Measurements from ENCODE around the gene KRR1. TPM values are rescaled to one million over a fixed set of nuclear protein-coding genes. Genes with fewer than 3 reads are reported as not detected.
"Not testable (repeated sequence)": the region's sequence is repeated elsewhere in the genome, so short reads cannot be mapped to it uniquely, and the experiment has no call there.

The KRR1 gene
- polyA plus RNA-seq, 1 donor: 43.8 TPM

- no peak overlapping the region for H3K27ac ChIP-seq (ENCODE audit: low read length)
- no peaks in the 10 kb centered on the region for H3K9me3 ChIP-seq (ENCODE audit: control insufficient read depth, low read depth, low read length)
- no peak overlapping the region for H3K4me3 ChIP-seq (ENCODE audit: low read length)
- no peaks in the 10 kb centered on the region for H3K27me3 ChIP-seq (ENCODE audit: control insufficient read depth, insufficient read depth, low read length)
- no peaks in the 10 kb centered on the region for H3K36me3 ChIP-seq (ENCODE audit: control insufficient read depth, insufficient read depth, low read length)
- peak in 1 of 2 donors; percentile 8 for DNase-seq
- WGBS (ENCODE audit: insufficient coverage, low lambda C conversion rate): no CpG with 5 or more reads among the region's 2 CpGs
- H3K4me1 ChIP-seq (ENCODE audit: control insufficient read depth, insufficient read depth, low read length): no peaks in the 10 kb centered on the region
Observed at GRCh38 chr12:75479963-75480461, 31.4 kb downstream of the KRR1 start.

GRCh38 chr12:75478116-75478794, 33.2 kb downstream of the KRR1 start:
- DNase-seq: no peak
- no peak overlapping the region for H3K27ac ChIP-seq (ENCODE audit: low read length)
- no peak overlapping the region for H3K4me3 ChIP-seq (ENCODE audit: low read length)
- no peaks in the 10 kb centered on the region for H3K4me1 ChIP-seq (ENCODE audit: control insufficient read depth, insufficient read depth, low read length)
- H3K36me3 ChIP-seq (ENCODE audit: control insufficient read depth, insufficient read depth, low read length): no peaks in the 10 kb centered on the region
- H3K27me3 ChIP-seq (ENCODE audit: control insufficient read depth, insufficient read depth, low read length): no peaks in the 10 kb centered on the region
- no peaks in the 10 kb centered on the region for H3K9me3 ChIP-seq (ENCODE audit: control insufficient read depth, low read depth, low read length)
- WGBS (ENCODE audit: insufficient coverage, low lambda C conversion rate): 75% methylated on average over 1 of the region's 5 CpGs

- Histone ChIP-seq H3K4me1 (ENCODE audit: control insufficient read depth, insufficient read depth, low read length) (no peaks in the 10 kb centered on the region), H3K27ac (ENCODE audit: low read length) (no peak overlapping the region), H3K4me3 (ENCODE audit: low read length) (no peak overlapping the region), H3K36me3 (ENCODE audit: control insufficient read depth, insufficient read depth, low read length) (no peaks in the 10 kb centered on the region), H3K9me3 (ENCODE audit: control insufficient read depth, low read depth, low read length) (no peaks in the 10 kb centered on the region), H3K27me3 (ENCODE audit: control insufficient read depth, insufficient read depth, low read length) (no peaks in the 10 kb centered on the region)
- no CpG with 5 or more reads among the region's 2 CpGs for WGBS (ENCODE audit: insufficient coverage, low lambda C conversion rate)
- DNase-seq: no peak
Observed at GRCh38 chr12:75477137-75477536, 34.3 kb downstream of the KRR1 start.

- DNase-seq: no peak
- Histone ChIP-seq H3K4me1 (ENCODE audit: control insufficient read depth, insufficient read depth, low read length) (no peaks in the 10 kb centered on the region), H3K27ac (ENCODE audit: low read length) (no peak overlapping the region), H3K36me3 (ENCODE audit: control insufficient read depth, insufficient read depth, low read length) (no peaks in the 10 kb centered on the region), H3K4me3 (ENCODE audit: low read length) (no peak overlapping the region), H3K9me3 (ENCODE audit: control insufficient read depth, low read depth, low read length) (no peaks in the 10 kb centered on the region), H3K27me3 (ENCODE audit: control insufficient read depth, insufficient read depth, low read length) (no peaks in the 10 kb centered on the region)
- no CpG with 5 or more reads among the region's 1 CpG for WGBS (ENCODE audit: insufficient coverage, low lambda C conversion rate)
Observed at GRCh38 chr12:75476071-75476470, 35.3 kb downstream of the KRR1 start.

GRCh38 chr12:75474116-75474515, 37.3 kb downstream of the KRR1 start:
- 83% methylated on average over 1 of the region's 2 CpGs for WGBS (ENCODE audit: insufficient coverage, low lambda C conversion rate)
- Histone ChIP-seq H3K27me3 (ENCODE audit: control insufficient read depth, insufficient read depth, low read length) (no peaks in the 10 kb centered on the region), H3K27ac (ENCODE audit: low read length) (no peak overlapping the region), H3K4me1 (ENCODE audit: control insufficient read depth, insufficient read depth, low read length) (no peaks in the 10 kb centered on the region), H3K9me3 (ENCODE audit: control insufficient read depth, low read depth, low read length) (no peaks in the 10 kb centered on the region), H3K36me3 (ENCODE audit: control insufficient read depth, insufficient read depth, low read length) (no peaks in the 10 kb centered on the region), H3K4me3 (ENCODE audit: low read length) (no peak overlapping the region)
- DNase-seq: no peak

- Histone ChIP-seq H3K27me3 (ENCODE audit: control insufficient read depth, insufficient read depth, low read length) (no peaks in the 10 kb centered on the region), H3K36me3 (ENCODE audit: control insufficient read depth, insufficient read depth, low read length) (no peaks in the 10 kb centered on the region), H3K27ac (ENCODE audit: low read length) (no peak overlapping the region), H3K9me3 (ENCODE audit: control insufficient read depth, low read depth, low read length) (no peaks in the 10 kb centered on the region), H3K4me1 (ENCODE audit: control insufficient read depth, insufficient read depth, low read length) (no peaks in the 10 kb centered on the region), H3K4me3 (ENCODE audit: low read length) (no peak overlapping the region)
- 91% methylated on average over 1 of the region's 6 CpGs for WGBS (ENCODE audit: insufficient coverage, low lambda C conversion rate)
- DNase-seq: no peak
Observed at GRCh38 chr12:75471902-75472890, 39.2 kb downstream of the KRR1 start.

- no peak for DNase-seq
- Histone ChIP-seq H3K4me1 (ENCODE audit: control insufficient read depth, insufficient read depth, low read length) (no peaks in the 10 kb centered on the region), H3K27ac (ENCODE audit: low read length) (no peak overlapping the region), H3K27me3 (ENCODE audit: control insufficient read depth, insufficient read depth, low read length) (no peaks in the 10 kb centered on the region), H3K9me3 (ENCODE audit: control insufficient read depth, low read depth, low read length) (no peaks in the 10 kb centered on the region), H3K4me3 (ENCODE audit: low read length) (no peak overlapping the region), H3K36me3 (ENCODE audit: control insufficient read depth, insufficient read depth, low read length) (no peaks in the 10 kb centered on the region)
Observed at GRCh38 chr12:75460204-75460603, 51.2 kb downstream of the KRR1 start.

GRCh38 chr12:75459755-75460154, 51.7 kb downstream of the KRR1 start:
- no CpG with 5 or more reads among the region's 3 CpGs for WGBS (ENCODE audit: insufficient coverage, low lambda C conversion rate)
- no peaks in the 10 kb centered on the region for H3K9me3 ChIP-seq (ENCODE audit: control insufficient read depth, low read depth, low read length)
- no peak overlapping the region for H3K4me3 ChIP-seq (ENCODE audit: low read length)
- H3K4me1 ChIP-seq (ENCODE audit: control insufficient read depth, insufficient read depth, low read length): no peaks in the 10 kb centered on the region
- H3K36me3 ChIP-seq (ENCODE audit: control insufficient read depth, insufficient read depth, low read length): no peaks in the 10 kb centered on the region
- H3K27ac ChIP-seq (ENCODE audit: low read length): no peak overlapping the region
- DNase-seq: no peak
- no peaks in the 10 kb centered on the region for H3K27me3 ChIP-seq (ENCODE audit: control insufficient read depth, insufficient read depth, low read length)

- not testable (repeated sequence) for H3K27ac ChIP-seq (ENCODE audit: low read length); H3K4me1 ChIP-seq (ENCODE audit: control insufficient read depth, insufficient read depth, low read length); H3K36me3 ChIP-seq (ENCODE audit: control insufficient read depth, insufficient read depth, low read length); H3K27me3 ChIP-seq (ENCODE audit: control insufficient read depth, insufficient read depth, low read length); H3K9me3 ChIP-seq (ENCODE audit: control insufficient read depth, low read depth, low read length); H3K4me3 ChIP-seq (ENCODE audit: low read length); DNase-seq
- 100% methylated on average over 1 of the region's 9 CpGs for WGBS (ENCODE audit: insufficient coverage, low lambda C conversion rate)
Observed at GRCh38 chr12:75457866-75458265, 53.5 kb downstream of the KRR1 start.

DNA sequence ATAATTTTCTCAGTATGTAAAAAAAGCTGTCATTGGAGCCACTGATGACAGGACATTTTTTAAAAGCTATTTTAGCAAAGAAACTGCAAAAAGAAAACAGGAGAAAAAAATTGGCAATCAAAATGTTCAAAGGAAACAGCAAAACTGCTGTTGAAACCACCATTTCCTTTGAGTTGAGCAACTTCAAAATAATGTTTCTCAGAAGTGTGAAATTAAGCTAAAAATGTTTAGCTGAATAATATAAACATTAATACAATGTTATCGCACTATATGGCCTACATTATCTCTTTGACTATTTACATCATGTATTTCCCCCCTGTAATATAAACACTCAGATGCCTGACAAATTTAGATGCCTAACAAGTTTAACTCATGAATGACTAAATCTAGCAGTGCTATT, 54.2 kb downstream of the KRR1 start:
- no peak overlapping the region for H3K27ac ChIP-seq (ENCODE audit: low read length)
- no peaks in the 10 kb centered on the region for H3K9me3 ChIP-seq (ENCODE audit: control insufficient read depth, low read depth, low read length)
- WGBS (ENCODE audit: insufficient coverage, low lambda C conversion rate): 71% methylated on average over 1 of the region's 1 CpG
- DNase-seq: no peak
- H3K36me3 ChIP-seq (ENCODE audit: control insufficient read depth, insufficient read depth, low read length): no peaks in the 10 kb centered on the region
- no peaks in the 10 kb centered on the region for H3K4me1 ChIP-seq (ENCODE audit: control insufficient read depth, insufficient read depth, low read length)
- no peak overlapping the region for H3K4me3 ChIP-seq (ENCODE audit: low read length)
- no peaks in the 10 kb centered on the region for H3K27me3 ChIP-seq (ENCODE audit: control insufficient read depth, insufficient read depth, low read length)

Data from large intestine (tissue), 3 donors.